Naive thymus-derived CD4-positive, alpha-beta T cell (primary cell): ENCODE data around the gene PPP1R10. TPM values are rescaled to one million over a fixed set of nuclear protein-coding genes. Genes with fewer than 3 reads are reported as not detected.

Experiments
- ATAC-seq: fragments of 150-1000 bp; cut with Tn5 transposase; 2 replicates; pipeline ENCODE4 v1.10.0; 2021; ENCODE audit warnings: mild to moderate bottlenecking, moderate library complexity
- CTCF ChIA-PET: fragments of 350-600 bp; sonication (Branson Sonifier 250); formaldehyde crosslinking; loops from one replicate; lab custom pipeline; 2021; ENCODE audit warnings: antibody characterized with exemption; lab: Charles Lee
- POLR2A ChIA-PET: fragments of 350-600 bp; sonication (Branson Sonifier 250); formaldehyde crosslinking; loops from one replicate; lab custom pipeline; 2021; ENCODE audit warnings: antibody characterized with exemption, inconsistent platforms; lab: Charles Lee
- DNase-seq, 9 donors: peaks; one replicate each; pipeline versions ENCODE4 v3.0.0 to v3.0.0-alpha.2; 2020 to 2022; ENCODE audit warnings: mixed read lengths in 1 of 9
- H3K27ac ChIP-seq: one replicate; pipeline ENCODE4 v1.7.0; 2013; ENCODE audit warnings: mild to moderate bottlenecking, low read depth, low read length, moderate library complexity
- H3K27me3 ChIP-seq, 2 donors: one replicate each; pipeline ENCODE4 v1.7.0; 2013; ENCODE audit warnings: low read length in 2 of 2, mild to moderate bottlenecking in 2 of 2, moderate library complexity in 2 of 2; ENCODE audit not compliant: control insufficient read depth in 2 of 2, insufficient read depth in 2 of 2
- H3K36me3 ChIP-seq, 3 experiments: 1 replicate in 2 of 3; 2 replicates in 1 of 3; pipeline ENCODE4 v1.7.0; 2013; ENCODE audit warnings: low read length in 3 of 3, mild to moderate bottlenecking in 3 of 3, moderate library complexity in 1 of 3; ENCODE audit not compliant: insufficient read depth in 3 of 3, control insufficient read depth in 2 of 3
- H3K4me1 ChIP-seq, 2 donors: one replicate each; pipeline ENCODE4 v1.7.0; 2013; ENCODE audit warnings: low read length in 2 of 2, mild to moderate bottlenecking in 2 of 2, moderate library complexity in 1 of 2; ENCODE audit not compliant: control insufficient read depth in 2 of 2, insufficient read depth in 2 of 2
- H3K4me3 ChIP-seq: 2 replicates; pipeline ENCODE4 v1.7.0; 2013; ENCODE audit warnings: mild to moderate bottlenecking, low read length
- H3K9me3 ChIP-seq, 3 experiments: 1 replicate in 2 of 3; 2 replicates in 1 of 3; pipeline ENCODE4 v1.7.0; 2013; ENCODE audit warnings: low read length in 3 of 3; ENCODE audit not compliant: control insufficient read depth in 2 of 3
- H3K27ac Mint-ChIP-seq, 9 donors: one replicate each; pipeline ENCODE4 v1.8.0; 2020 to 2022; ENCODE audit warnings: mixed read lengths in 9 of 9, mild to moderate bottlenecking in 8 of 9, moderate library complexity in 5 of 9, inconsistent platforms in 2 of 9
- H3K27me3 Mint-ChIP-seq, 5 donors: one replicate each; pipeline ENCODE4 v1.8.0; 2021 to 2022; ENCODE audit warnings: mixed read lengths in 5 of 5, mild to moderate bottlenecking in 1 of 5
- H3K36me3 Mint-ChIP-seq, 5 donors: one replicate each; pipeline ENCODE4 v1.8.0; 2020 to 2022; ENCODE audit warnings: mixed read lengths in 5 of 5, mild to moderate bottlenecking in 3 of 5, inconsistent platforms in 1 of 5
- H3K4me1 Mint-ChIP-seq, 7 donors: one replicate each; pipeline ENCODE4 v1.8.0; 2020 to 2022; ENCODE audit warnings: mixed read lengths in 7 of 7, mild to moderate bottlenecking in 3 of 7, inconsistent platforms in 1 of 7
- H3K4me3 Mint-ChIP-seq, 10 donors: one replicate each; pipeline ENCODE4 v1.8.0; 2020 to 2022; ENCODE audit warnings: mild to moderate bottlenecking in 10 of 10, mixed read lengths in 10 of 10, moderate library complexity in 6 of 10, inconsistent platforms in 2 of 10
- H3K9me3 Mint-ChIP-seq, 11 donors: one replicate each; pipeline ENCODE4 v1.8.0; 2020 to 2022; ENCODE audit warnings: mixed read lengths in 11 of 11, mild to moderate bottlenecking in 4 of 11, inconsistent platforms in 1 of 11, moderate library complexity in 1 of 11
- intact Hi-C, 2 donors: fragments of 100-400 bp; cut with micrococcal nuclease; formaldehyde crosslinking; loops; one replicate each; pipeline ENCODE4 v1.15.1; 2023
- polyA plus RNA-seq, 2 donors: library from polyadenylated mRNA; unstranded; fragments of 300-500 nt; fragmentation: Illumina TruSeq; gene quantifications; one replicate each; pipeline ENCODE4 v1.2.3, GENCODE V29; 2021
- total RNA-seq, 6 experiments: library from RNA in 5 of 6; stranded (reverse) in 5 of 6; gene quantifications; 1 replicate in 5 of 6; 2 replicates in 1 of 6; pipeline ENCODE4 v1.2.3 and lab custom pipeline; 2021 to 2026

Gene PPP1R10
- total and polyA plus RNA-seq, 7 experiments from 2014 or later = 21.6 to 286 (median 114) TPM

DNA sequence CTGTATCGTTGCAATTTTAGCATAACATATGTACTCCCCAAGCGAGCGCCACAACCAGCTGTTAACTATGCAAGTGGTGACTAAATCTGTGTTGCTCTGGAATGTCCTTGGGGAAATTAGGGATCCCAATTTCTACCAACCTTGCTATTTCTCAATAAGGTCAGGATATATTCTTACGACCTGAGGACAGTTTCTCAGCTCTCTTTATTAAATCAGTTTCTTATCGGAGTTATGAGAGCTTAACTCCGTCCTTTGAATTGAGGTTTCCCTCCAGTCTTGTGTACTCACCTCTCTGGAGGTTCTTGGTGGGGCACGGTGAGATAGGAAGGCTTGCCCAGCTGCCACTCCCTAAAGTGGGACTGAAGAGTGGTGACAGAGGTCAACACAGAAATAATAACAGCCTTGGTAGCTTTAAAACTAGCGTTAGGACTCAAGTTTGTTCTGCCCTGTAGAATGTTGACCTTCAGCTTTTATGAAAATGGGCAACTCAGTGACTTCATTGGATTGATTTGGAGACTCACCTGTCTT is 1.3 kb upstream of the PPP1R10 start:
- no peaks in the 10 kb centered on the region for H3K27me3 ChIP-seq
- DNase-seq (no peak), ATAC-seq (no peak)
- H3K9me3 ChIP-seq = no peaks in the 10 kb centered on the region
- peaks cover 21 to 25% of the 10 kb centered on the region in 2 donors for H3K4me1 ChIP-seq
- ChIA-PET CTCF (interaction anchor here (0.6 to 2.4 kb wide), 6 partner anchors 60 to 112 kb away, joined by 3 to 13 read pairs (median 4); no protein-coding TSS in a partner anchor), POLR2A (interaction anchor here (0.5 to 2.8 kb wide), 37 partner anchors 8 to 1335 kb away, joined by 3 to 21 read pairs (median 5); partner anchors contain the start of genes ABCF1, ATAT1, C6orf136 and DHX16)
- Mint-ChIP-seq H3K4me3 (peak overlapping the region; percentile 88 to 100 (median 96)), H3K36me3 (peaks cover 14 to 45% (median 30%) of the 10 kb centered on the region in 5 donors), H3K27me3 (peaks cover 0 to 14% (median 0%) of the 10 kb centered on the region in 5 donors), H3K27ac (peak overlapping the region; percentile 98 to 100 (median 100)), H3K4me1 (peaks cover 23 to 45% (median 31%) of the 10 kb centered on the region in 7 donors), H3K9me3 (peaks cover 0 to 26% (median 0%) of the 10 kb centered on the region in 11 donors)
- peak overlapping the region; percentile 93 for H3K27ac ChIP-seq
- peaks cover 15 to 51% (median 17%) of the 10 kb centered on the region in 3 experiments for H3K36me3 ChIP-seq
- peak overlapping the region; percentile 82 for H3K4me3 ChIP-seq
- intact Hi-C loops = loop anchor here (5.0 to 10.0 kb wide), 8 partner anchors 124 to 1579 kb away; partner anchors contain the start of genes TRIM39 (in 2 of the 2), AGPAT1 (in 1 of the 2), DDR1 (in 1 of the 2) and FLOT1 (in 1 of the 2)

DNA sequence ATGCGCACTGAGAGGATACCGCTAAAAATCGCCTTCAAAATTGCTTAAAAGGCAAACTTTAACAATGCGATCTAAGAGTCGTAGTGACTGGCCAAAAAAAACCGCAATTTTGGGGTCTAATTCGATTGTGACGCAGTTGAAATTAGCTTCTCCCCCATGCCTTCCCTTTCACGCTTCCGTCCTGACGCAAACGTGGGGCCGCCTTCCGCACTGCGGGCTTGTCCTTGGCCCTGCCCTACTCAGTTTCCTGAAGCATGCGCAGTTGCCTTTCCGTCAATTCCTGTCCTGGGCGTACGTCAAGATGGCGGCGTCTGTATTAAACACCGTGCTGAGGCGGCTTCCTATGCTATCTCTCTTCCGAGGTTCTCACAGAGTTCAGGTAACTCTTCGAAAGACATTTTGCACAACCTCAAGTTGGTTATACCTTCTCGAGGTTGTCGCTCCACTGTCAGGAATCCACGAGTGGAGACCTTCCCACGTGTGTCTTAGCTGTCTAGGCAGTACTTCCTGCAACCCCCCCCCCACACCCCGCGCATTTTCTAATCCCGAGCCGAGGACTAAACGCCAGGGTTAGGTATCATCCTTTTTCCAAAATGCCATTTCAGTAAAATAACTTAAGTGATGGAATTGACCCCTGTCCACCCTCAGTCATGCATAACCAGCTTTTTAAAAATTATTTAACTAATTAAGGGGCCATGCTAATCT is 674 bp upstream of the PPP1R10 start, which contains the start of gene MRPS18B:
Gene MRPS18B (plus strand): TSS at position 276 of the 705 bp plus-strand sequence. CDS start 26 bp downstream, at position 302.
- Mint-ChIP-seq H3K4me1 (peaks cover 25 to 49% (median 37%) of the 10 kb centered on the region in 7 donors), H3K27me3 (peaks cover 0 to 14% (median 0%) of the 10 kb centered on the region in 5 donors), H3K9me3 (peaks cover 0 to 26% (median 0%) of the 10 kb centered on the region in 11 donors), H3K4me3 (peak within 1 kb of the TSS; percentile 88 to 100 (median 96)), H3K36me3 (peaks cover 14 to 47% (median 29%) of the 10 kb centered on the region in 5 donors), H3K27ac (peak within 1 kb of the TSS; percentile 98 to 100 (median 100))
- H3K27ac ChIP-seq = peak within 1 kb of the TSS; percentile 93
- POLR2A ChIA-PET = interaction anchor here (0.6 to 2.8 kb wide), 38 partner anchors 9 to 1354 kb away, joined by 3 to 21 read pairs (median 5); partner anchors contain the start of genes ABCF1, ATAT1, C6orf136 and DHX16
- peak; percentile 82 for ATAC-seq
- H3K36me3 ChIP-seq = peaks cover 15 to 45% (median 17%) of the 10 kb centered on the region in 3 experiments
- H3K4me3 ChIP-seq = peak within 1 kb of the TSS; percentile 90
- intact Hi-C loops = loop anchor here (1.0 to 10.0 kb wide), 27 partner anchors 9 to 1580 kb away; partner anchors contain the start of genes ABCF1 (in 2 of the 2), ATAT1 (in 2 of the 2), C6orf136 (in 2 of the 2) and DHX16 (in 2 of the 2)
- H3K9me3 ChIP-seq = no peaks in the 10 kb centered on the region
- H3K4me1 ChIP-seq = peaks cover 21 to 31% of the 10 kb centered on the region in 2 donors
- DNase-seq = peak; percentile 83 to 100 (median 99)
- H3K27me3 ChIP-seq = no peaks in the 10 kb centered on the region
- CTCF ChIA-PET = interaction anchor here (0.7 to 2.4 kb wide), 5 partner anchors 61 to 105 kb away, joined by 4 to 13 read pairs (median 4); no protein-coding TSS in a partner anchor

DNA sequence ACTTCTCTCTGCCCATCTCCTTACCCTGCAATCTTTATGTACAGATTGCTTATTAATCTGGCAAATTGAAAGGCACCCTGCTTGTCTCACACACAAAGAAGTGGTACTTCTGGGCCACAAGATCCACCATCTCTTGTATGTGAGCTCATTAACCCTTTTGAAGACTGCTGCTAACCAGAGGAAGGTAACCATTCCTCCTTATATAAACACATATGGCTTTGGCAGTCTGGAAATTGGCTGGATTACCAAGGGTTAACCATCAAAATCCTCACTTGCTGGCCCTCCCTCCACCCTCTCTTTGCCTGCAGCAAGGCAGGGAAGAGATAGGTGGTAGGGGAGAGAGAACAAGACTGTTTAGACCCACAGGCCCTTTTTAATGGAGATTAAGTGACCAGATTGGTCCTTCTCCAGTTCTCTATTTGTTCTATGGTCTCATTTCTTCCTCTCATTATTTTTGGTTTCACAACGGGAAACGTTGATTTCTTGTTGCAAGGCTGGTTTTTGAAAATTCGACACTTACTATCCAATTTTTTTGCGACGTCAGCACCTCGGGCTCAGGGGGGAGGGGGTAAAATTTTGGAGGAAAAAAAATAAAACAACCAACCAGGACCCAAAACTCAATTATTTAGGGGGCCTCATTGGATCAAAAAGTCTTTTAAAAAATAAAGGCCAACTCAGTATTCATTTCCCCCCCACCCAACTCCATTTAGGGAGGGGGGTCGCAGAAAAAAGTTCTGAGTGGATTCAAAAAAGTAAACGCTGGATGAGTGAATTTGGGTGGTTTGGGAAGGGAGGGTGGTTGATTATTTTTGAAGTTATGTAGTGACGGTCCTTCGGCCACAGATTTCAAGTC is 859 bp downstream of the PPP1R10 start:
- peaks cover 15 to 32% (median 17%) of the 10 kb centered on the region in 3 experiments for H3K36me3 ChIP-seq
- Mint-ChIP-seq H3K4me1 (peaks cover 31 to 57% (median 51%) of the 10 kb centered on the region in 7 donors), H3K27ac (peak overlapping the region; percentile 98 to 100 (median 100)), H3K4me3 (peak overlapping the region; percentile 88 to 100 (median 96)), H3K36me3 (peaks cover 14 to 46% (median 29%) of the 10 kb centered on the region in 5 donors), H3K27me3 (peaks cover 0 to 14% (median 0%) of the 10 kb centered on the region in 5 donors), H3K9me3 (peaks cover 0 to 26% (median 0%) of the 10 kb centered on the region in 11 donors)
- intact Hi-C loops = loop anchor here (2.0 to 10.0 kb wide), 12 partner anchors 15 to 1581 kb away; partner anchors contain the start of genes PPP1R11 (in 2 of the 2), TRIM39 (in 2 of the 2), AGPAT1 (in 1 of the 2) and DDR1 (in 1 of the 2)
- H3K27ac ChIP-seq = peak overlapping the region; percentile 93
- peaks cover 21 to 38% of the 10 kb centered on the region in 2 donors for H3K4me1 ChIP-seq
- POLR2A ChIA-PET = interaction anchor here (0.5 to 4.8 kb wide), 47 partner anchors 7 to 1035 kb away, joined by 3 to 189 read pairs (median 7); partner anchors contain the start of genes ABCF1, ATAT1, C6orf136 and DDR1
- H3K9me3 ChIP-seq = no peaks in the 10 kb centered on the region
- no peak for ATAC-seq
- H3K27me3 ChIP-seq = no peaks in the 10 kb centered on the region
- peak in 7 of 9 donors; percentile 68 to 80 (median 71) for DNase-seq
- peak overlapping the region; percentile 90 for H3K4me3 ChIP-seq
- CTCF ChIA-PET = interaction anchor here (1.4 to 3.6 kb wide), 3 partner anchors 75 to 134 kb away, joined by 7 to 16 read pairs (median 13); no protein-coding TSS in a partner anchor

DNA sequence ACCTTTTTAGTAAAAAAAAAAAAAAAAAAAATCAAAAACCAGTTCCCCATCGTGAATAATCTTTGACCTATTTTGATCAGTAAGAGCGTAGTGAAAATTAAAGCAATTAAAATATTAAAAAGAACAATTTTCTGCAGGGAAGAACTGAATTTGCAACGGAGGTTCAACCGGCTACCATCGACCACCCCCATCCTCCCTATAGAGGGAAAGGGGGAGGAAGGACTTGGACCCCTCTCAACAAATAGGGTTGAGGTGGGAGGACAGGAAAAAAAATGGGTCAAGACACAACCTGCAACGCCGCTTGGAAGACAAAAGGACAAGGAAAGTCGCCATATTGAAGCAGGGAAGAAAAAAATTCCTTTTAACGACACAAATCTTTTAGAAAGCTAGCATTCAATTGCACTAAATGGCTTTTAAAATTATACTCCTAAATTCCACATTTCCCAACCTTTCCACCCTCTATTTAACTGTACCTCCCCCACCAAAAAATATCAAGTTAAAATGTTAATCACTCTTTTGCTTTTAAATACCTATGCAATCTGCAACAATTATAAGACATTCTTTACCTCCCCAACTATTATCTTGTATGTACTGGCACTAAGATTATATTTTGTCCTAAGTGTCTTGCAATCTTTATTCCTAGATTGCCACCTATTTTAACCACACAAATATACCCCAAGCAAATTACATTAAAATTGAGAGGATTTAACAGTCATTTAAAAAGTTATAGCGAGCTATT is 1.7 kb downstream of the PPP1R10 start:
- peak overlapping the region; percentile 90 for H3K4me3 ChIP-seq
- H3K4me3 Mint-ChIP-seq = peak overlapping the region; percentile 88 to 100 (median 96)
- peaks cover 0 to 26% (median 0%) of the 10 kb centered on the region in 11 donors for H3K9me3 Mint-ChIP-seq
- H3K27me3 Mint-ChIP-seq = peaks cover 0 to 14% (median 0%) of the 10 kb centered on the region in 5 donors
- POLR2A ChIA-PET = interaction anchor here (0.5 to 4.8 kb wide), 70 partner anchors 8 to 1036 kb away, joined by 3 to 189 read pairs (median 5); partner anchors contain the start of genes ABCF1, ATAT1, C6orf136 and DDR1
- peaks cover 33 to 61% (median 59%) of the 10 kb centered on the region in 7 donors for H3K4me1 Mint-ChIP-seq
- H3K27me3 ChIP-seq = no peaks in the 10 kb centered on the region
- intact Hi-C loops = loop anchor here (2.0 to 10.0 kb wide), 9 partner anchors 15 to 1582 kb away; partner anchors contain the start of genes TRIM39 (in 2 of the 2), AGPAT1 (in 1 of the 2), DDR1 (in 1 of the 2) and FLOT1 (in 1 of the 2)
- H3K4me1 ChIP-seq = peaks cover 22 to 44% of the 10 kb centered on the region in 2 donors
- ATAC-seq = no peak
- CTCF ChIA-PET = interaction anchor here (0.7 to 3.6 kb wide), 9 partner anchors 11 to 133 kb away, joined by 3 to 16 read pairs (median 5); partner anchors contain the start of gene ATAT1
- H3K9me3 ChIP-seq = no peaks in the 10 kb centered on the region
- H3K36me3 Mint-ChIP-seq = peaks cover 14 to 44% (median 29%) of the 10 kb centered on the region in 5 donors
- H3K27ac ChIP-seq = peak overlapping the region; percentile 93
- DNase-seq = peak in 5 of 9 donors; percentile 29 to 58 (median 40)
- H3K27ac Mint-ChIP-seq = peak overlapping the region; percentile 98 to 100 (median 100)
- peaks cover 15 to 26% (median 17%) of the 10 kb centered on the region in 3 experiments for H3K36me3 ChIP-seq
